Cardiac septum (tissue), 1 donor: ENCODE results near the gene FNDC8. TPM values are rescaled to one million over a fixed set of nuclear protein-coding genes. Genes with fewer than 3 reads are reported as not detected.
A peak's percentile ranks its signal among the peaks of the same experiment; 100 is the strongest.

Experiments
- DNase-seq: peaks from one replicate; pipeline ENCODE4 v3.0.0-alpha.2; 2020; ENCODE audit warnings: low spot score
- intact Hi-C: fragments of 100-400 bp; cut with DNase I; formaldehyde crosslinking; loops from one replicate; pipeline ENCODE4 v1.14.0; 2022
- long read RNA-seq: library from polyadenylated mRNA; unstranded; transcript quantifications from one replicate; pipeline ENCODE4 v2.0.0, GENCODE V29; 2021
- total RNA-seq: library from RNA; stranded (reverse); fragmentation: NEBNext Ultra II Directional; extraction: Animal tissue kit (Norgen Biotek cat#: 25700); gene quantifications from one replicate; pipeline ENCODE4 v1.2.1, GENCODE V29; 2021
- donor health status: DM: no; HTN: no; CAD: no.

FNDC8 gene
- total RNA-seq, result not detected
- long read RNA-seq, result 0 reads

- intact Hi-C loops, result no loop called here
- DNase-seq, result no peak
Observed at GRCh38 chr17:35121315-35121714, at the start of gene FNDC8. Gene FNDC8 (plus strand): TSS chr17:35121615. CDS start chr17:35121694, 79 bp downstream.

GRCh38 chr17:35073183-35073790 lies 48.1 kb upstream of the FNDC8 start:
- DNase-seq, result no peak
- intact Hi-C loops, result no loop called here

GRCh38 chr17:35073991-35074627 lies 47.3 kb upstream of the FNDC8 start:
- intact Hi-C loops, result no loop called here
- no peak for DNase-seq

GRCh38 chr17:35074711-35075707 lies 46.4 kb upstream of the FNDC8 start:
- intact Hi-C loops, result no loop called here
- no peak for DNase-seq

GRCh38 chr17:35076874-35077273 lies 44.5 kb upstream of the FNDC8 start:
- intact Hi-C loops, result no loop called here
- DNase-seq, result no peak

GRCh38 chr17:35079547-35080423 lies 41.6 kb upstream of the FNDC8 start:
- intact Hi-C loops, result no loop called here
- DNase-seq, result no peak

GRCh38 chr17:35080536-35080935 lies 40.9 kb upstream of the FNDC8 start:
- no peak for DNase-seq
- intact Hi-C loops, result no loop called here

GRCh38 chr17:35081638-35082037 lies 39.8 kb upstream of the FNDC8 start:
- intact Hi-C loops, result no loop called here
- no peak for DNase-seq

DNA sequence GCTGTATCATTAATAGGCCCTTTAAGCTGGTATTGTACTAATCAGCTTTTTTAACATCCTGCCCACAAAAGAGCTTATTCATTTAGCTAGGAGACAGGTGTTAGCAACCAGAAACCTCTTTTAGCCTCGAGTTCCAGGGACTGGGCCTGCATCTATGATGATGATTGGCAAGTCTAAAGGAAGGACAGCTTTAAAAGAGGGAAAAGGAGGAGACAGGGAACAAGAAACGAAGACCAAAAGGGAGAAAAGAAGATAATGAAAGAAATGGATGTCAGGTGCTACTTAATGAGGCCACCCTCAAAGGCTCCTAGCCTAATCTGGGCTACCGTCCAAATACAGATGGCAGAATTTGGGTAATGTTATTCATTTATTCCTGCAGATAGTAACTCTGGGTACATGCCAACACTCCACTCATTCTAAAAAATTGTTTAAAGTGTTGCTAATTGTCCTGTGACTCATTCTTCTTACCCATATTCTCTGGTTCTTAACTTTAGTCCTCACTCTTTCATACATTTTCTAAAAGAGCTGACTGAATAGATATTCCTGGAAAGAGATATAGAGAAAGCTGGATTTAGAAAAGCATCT lies 39.2 kb upstream of the FNDC8 start:
- no peak for DNase-seq
- intact Hi-C loops, result no loop called here

GRCh38 chr17:35083071-35083470 lies 38.3 kb upstream of the FNDC8 start:
- intact Hi-C loops, result no loop called here
- DNase-seq, result no peak

- DNase-seq, result no peak
- intact Hi-C loops, result loop anchor here (5.0 kb wide), 1 partner anchor 63 kb away; no protein-coding TSS in a partner anchor
Observed at GRCh38 chr17:35084987-35085386, 36.4 kb upstream of the FNDC8 start.

GRCh38 chr17:35086164-35086563 lies 35.3 kb upstream of the FNDC8 start:
- intact Hi-C loops, result loop anchor here (5.0 kb wide), 1 partner anchor 64 kb away; no protein-coding TSS in a partner anchor

GRCh38 chr17:35086931-35087573 lies 34.4 kb upstream of the FNDC8 start:
- no peak for DNase-seq
- intact Hi-C loops, result loop anchor here (5.0 kb wide), 1 partner anchor 65 kb away; no protein-coding TSS in a partner anchor

More at GRCh38 chr17:35086164-35086563, 35.3 kb upstream of the FNDC8 start:
- no peak for DNase-seq

DNA sequence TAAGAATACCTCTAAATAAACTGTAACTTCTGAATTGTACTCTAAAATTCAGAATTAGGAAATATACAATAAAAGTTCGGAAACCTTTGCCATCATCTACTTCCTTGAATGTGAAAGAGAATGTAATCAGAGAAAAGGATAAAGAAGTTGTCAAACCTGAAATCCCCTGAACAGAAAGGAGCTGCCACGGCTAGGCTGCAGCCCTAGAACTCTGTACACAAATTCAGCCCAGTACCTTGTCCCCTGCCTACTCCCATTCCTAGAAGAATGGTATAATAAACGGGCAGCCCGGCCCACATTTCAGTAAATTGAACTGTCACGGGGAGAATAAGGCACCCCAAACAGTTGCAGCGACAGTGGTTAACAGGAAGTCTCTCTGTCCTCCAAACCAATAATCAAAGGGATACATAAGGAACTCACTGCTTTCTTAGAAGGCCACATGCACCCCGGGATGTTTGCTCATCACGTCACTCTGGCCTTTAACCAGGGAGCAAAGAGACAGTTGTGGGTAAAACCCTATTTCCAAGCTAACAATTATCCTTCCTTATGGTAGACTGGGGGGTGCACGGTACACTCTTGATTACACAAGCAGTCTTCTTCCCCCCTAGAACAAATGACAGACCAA lies 33.6 kb upstream of the FNDC8 start:
- no peak for DNase-seq
- intact Hi-C loops, result loop anchor here (2.0 to 5.0 kb wide), 2 partner anchors 66 to 91 kb away; no protein-coding TSS in a partner anchor

- intact Hi-C loops, result loop anchor here (2.0 to 5.0 kb wide), 2 partner anchors 66 to 92 kb away; no protein-coding TSS in a partner anchor
- DNase-seq, result peak; percentile 80
Observed at GRCh38 chr17:35088356-35088880, 33.0 kb upstream of the FNDC8 start.

GRCh38 chr17:35088881-35089585 lies 32.4 kb upstream of the FNDC8 start:
- DNase-seq, result peak; percentile 96
- intact Hi-C loops, result loop anchor here (2.0 to 5.0 kb wide), 2 partner anchors 67 to 92 kb away; no protein-coding TSS in a partner anchor
